ENCODE measurements around the gene ROPN1B. TPM values are rescaled to one million over a fixed set of nuclear protein-coding genes. Genes with fewer than 3 reads are reported as not detected.

Gene ROPN1B
- 0.11 and 0.39 TPM in 2 replicates for total RNA-seq

DNA sequence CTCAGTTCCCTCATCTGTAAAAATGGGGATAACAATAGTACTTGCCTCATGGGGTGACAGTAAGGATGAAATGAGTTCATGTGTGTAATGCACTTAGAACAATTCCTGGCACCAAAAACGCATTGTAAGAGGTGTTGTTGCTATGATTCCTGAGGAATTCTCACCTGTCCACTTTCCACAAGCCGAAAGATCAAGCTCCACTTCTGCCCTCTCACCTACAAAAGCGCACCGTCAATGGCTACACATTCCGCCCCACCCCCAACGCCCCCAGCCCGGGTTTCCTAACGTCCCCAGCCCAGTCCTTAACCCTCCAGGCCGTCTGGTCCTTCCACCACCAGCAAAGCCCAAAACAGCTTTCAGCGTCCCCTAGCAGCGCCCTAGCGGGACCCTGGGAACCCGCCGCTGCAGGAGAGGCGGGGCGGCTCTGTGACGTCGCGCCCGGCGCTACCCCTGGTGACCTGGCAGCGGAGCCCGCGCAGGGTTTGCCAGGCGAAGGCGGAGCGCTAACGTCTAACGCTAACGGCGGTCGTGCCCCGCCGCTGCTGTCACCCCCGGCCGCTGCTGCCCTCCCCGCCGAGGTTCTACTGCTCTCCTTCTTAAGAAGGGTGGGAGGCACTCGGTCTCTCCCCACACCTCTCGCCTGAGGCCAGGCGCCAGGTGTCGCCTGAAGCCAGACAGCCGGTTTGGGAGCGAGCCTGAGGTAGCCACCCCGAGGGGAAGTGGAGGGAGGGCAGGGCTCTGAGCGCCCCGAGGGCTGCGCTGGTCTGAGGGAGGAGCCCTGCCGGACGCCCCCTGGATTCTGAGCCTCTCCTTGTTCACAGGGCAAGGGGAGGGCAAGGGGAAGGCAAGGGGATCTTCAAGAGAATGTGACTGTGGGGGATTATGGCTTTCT, at the start of gene ROPN1B:
Gene ROPN1B (plus strand): TSS at position 478 of the 892 bp plus-strand sequence. CDS start 2,877 bp downstream, outside the sequence.

Small RNA genes lying within 50 kb of the gene (small RNA-seq; reads per million reads assigned to genes)
- not detected for gene AC092903.1

Other genes starting within 250 kb of the ROPN1B start
- gene SLC41A3, start 114.9 kb downstream of the ROPN1B start, total RNA-seq, result 51.5 and 56.3 TPM in 2 replicates
- gene ALDH1L1, start 211.4 kb downstream of the ROPN1B start, total RNA-seq, result under 0.01 TPM in 2 replicates

Measured in articular chondrocyte of knee joint (primary cell).